ENCODE data around the gene AGO3.

DNA sequence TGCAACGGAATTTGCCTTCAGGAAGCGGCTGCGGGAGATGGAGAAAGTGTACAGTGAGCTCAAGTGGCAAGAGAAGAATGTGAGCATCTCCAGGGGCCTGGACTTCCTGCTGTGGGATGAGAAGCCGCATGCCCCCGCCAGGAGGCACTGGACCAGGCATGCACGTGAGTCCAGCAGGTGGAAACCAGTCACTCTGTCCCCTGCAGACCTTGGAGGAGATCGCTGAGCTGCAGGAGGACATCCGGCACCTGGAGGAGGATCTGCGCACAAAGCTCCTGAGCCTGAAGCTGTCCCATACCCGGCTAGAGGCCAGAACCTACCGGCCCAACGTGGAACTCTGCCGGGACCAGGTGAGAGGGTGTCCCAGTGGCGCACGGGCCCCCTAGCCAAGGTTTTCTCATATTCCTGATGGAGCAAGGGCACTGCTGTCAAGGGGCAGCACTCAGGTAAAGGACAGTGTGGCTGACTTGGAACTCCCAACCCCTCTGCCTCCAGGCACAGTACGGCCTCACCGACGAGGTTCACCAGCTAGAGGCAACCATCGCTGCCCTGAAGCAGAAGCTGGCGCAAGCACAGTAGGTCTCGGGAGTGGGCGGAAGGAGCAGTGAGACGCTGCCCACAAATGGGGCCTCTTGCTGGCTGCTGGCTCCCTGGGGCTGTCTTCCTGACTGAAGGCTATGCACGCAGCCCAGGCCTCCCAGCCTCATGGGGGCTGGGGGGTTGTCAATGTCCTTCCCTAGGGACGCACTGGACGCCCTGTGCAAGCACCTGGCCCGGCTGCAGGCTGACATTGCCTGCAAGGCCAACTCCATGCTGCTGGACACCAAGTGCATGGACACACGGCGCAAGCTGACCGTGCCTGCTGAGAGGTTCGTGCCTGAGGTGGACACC is 156.6 kb downstream of the AGO3 start:
- TF ChIP-seq, protein P1, sequence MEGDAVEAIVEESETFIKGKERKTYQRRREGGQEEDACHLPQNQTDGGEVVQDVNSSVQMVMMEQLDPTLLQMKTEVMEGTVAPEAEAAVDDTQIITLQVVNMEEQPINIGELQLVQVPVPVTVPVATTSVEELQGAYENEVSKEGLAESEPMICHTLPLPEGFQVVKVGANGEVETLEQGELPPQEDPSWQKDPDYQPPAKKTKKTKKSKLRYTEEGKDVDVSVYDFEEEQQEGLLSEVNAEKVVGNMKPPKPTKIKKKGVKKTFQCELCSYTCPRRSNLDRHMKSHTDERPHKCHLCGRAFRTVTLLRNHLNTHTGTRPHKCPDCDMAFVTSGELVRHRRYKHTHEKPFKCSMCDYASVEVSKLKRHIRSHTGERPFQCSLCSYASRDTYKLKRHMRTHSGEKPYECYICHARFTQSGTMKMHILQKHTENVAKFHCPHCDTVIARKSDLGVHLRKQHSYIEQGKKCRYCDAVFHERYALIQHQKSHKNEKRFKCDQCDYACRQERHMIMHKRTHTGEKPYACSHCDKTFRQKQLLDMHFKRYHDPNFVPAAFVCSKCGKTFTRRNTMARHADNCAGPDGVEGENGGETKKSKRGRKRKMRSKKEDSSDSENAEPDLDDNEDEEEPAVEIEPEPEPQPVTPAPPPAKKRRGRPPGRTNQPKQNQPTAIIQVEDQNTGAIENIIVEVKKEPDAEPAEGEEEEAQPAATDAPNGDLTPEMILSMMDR (conservative IDR thresholded peaks at IDR 0.05; ENCODE audit: low read length) = no peak
- TF ChIP-seq EZH2phosphoT487 (IDR thresholded peaks at IDR 0.05; ENCODE audit: borderline replicate concordance, low read depth, low read length) = no peak
